Mesendoderm (in vitro differentiated cells): ENCODE results near the gene ERF.

Experiments
- DNase-seq: peaks from one replicate; pipeline ENCODE4 v3.0.0; 2013
- H2AK5ac ChIP-seq: 2 replicates; pipeline ENCODE4 v1.6.1; 2013; ENCODE audit warnings: low read length, inconsistent platforms
- H2BK120ac ChIP-seq: 2 replicates; pipeline ENCODE4 v1.6.1; 2013; ENCODE audit warnings: low read depth, mild to moderate bottlenecking, low read length, moderate library complexity, mixed read lengths
- H2BK15ac ChIP-seq: replicated peaks from 2 replicates; pipeline ENCODE4 v1.6.1; 2013; ENCODE audit warnings: low read depth, mild to moderate bottlenecking, moderate library complexity
- H2BK5ac ChIP-seq: 2 replicates; pipeline ENCODE4 v1.6.1; 2013; ENCODE audit warnings: low read length, inconsistent platforms
- H3K18ac ChIP-seq: 2 replicates; pipeline ENCODE4 v1.6.1; 2013; ENCODE audit warnings: mild to moderate bottlenecking, low read length, mixed read lengths
- H3K23ac ChIP-seq: one replicate; pipeline ENCODE4 v1.6.1; 2013; ENCODE audit warnings: low read length
- H3K27ac ChIP-seq: 2 replicates; pipeline ENCODE4 v1.5.1; 2013; ENCODE audit warnings: low read depth, mild to moderate bottlenecking, inconsistent platforms, low read length, moderate library complexity
- H3K27me3 ChIP-seq: 2 replicates; pipeline ENCODE4 v1.6.1; 2013; ENCODE audit warnings: low read length, control low read depth, mild to moderate bottlenecking, inconsistent platforms; ENCODE audit not compliant: insufficient read depth, poor library complexity
- H3K36me3 ChIP-seq: 2 replicates; pipeline ENCODE4 v1.6.1; 2013; ENCODE audit warnings: low read length, inconsistent platforms; ENCODE audit not compliant: control insufficient read depth, insufficient read depth
- H3K4ac ChIP-seq: one replicate; pipeline ENCODE4 v1.6.1; 2013; ENCODE audit warnings: low read depth, mild to moderate bottlenecking, low read length, moderate library complexity
- H3K4me1 ChIP-seq: 2 replicates; pipeline ENCODE4 v1.6.1; 2013; ENCODE audit warnings: low read depth, low read length, inconsistent platforms; ENCODE audit not compliant: control insufficient read depth
- H3K4me2 ChIP-seq: 2 replicates; pipeline ENCODE4 v1.6.1; 2013; ENCODE audit warnings: low read length
- H3K4me3 ChIP-seq: 2 replicates; pipeline ENCODE4 v1.5.1; 2013; ENCODE audit warnings: mild to moderate bottlenecking, low read length
- H3K56ac ChIP-seq: one replicate; pipeline ENCODE4 v1.6.1; 2013; ENCODE audit warnings: low read length
- H3K79me1 ChIP-seq: 2 replicates; pipeline ENCODE4 v1.6.1; 2013; ENCODE audit warnings: low read length, inconsistent platforms
- H3K79me2 ChIP-seq: 2 replicates; pipeline ENCODE4 v1.6.1; 2013; ENCODE audit warnings: mild to moderate bottlenecking, low read length; ENCODE audit not compliant: control insufficient read depth, insufficient read depth
- H3K9ac ChIP-seq: 2 replicates; pipeline ENCODE4 v1.6.1; 2013; ENCODE audit warnings: low read length, inconsistent platforms
- H4K5ac ChIP-seq: one replicate; pipeline ENCODE4 v1.6.1; 2013; ENCODE audit warnings: low read length
- H4K8ac ChIP-seq: one replicate; pipeline ENCODE4 v1.6.1; 2013; ENCODE audit warnings: low read depth, mild to moderate bottlenecking, control low read depth, low read length, moderate library complexity
- WGBS: extraction: QIAGEN DNeasy Blood & Tissue Kit; methylation state at CpG from one replicate; pipeline ENCODE4 v1.1.7; 2013; ENCODE audit warnings: low lambda C conversion rate, missing lambda C conversion rate; ENCODE audit not compliant: insufficient coverage; ENCODE audit errors: extremely low coverage; 5-methylcytosine and 5-hydroxymethylcytosine counted together

The ERF gene

GRCh38 chr19:42271861-42272534 is 17.1 kb upstream of the ERF start:
- Histone ChIP-seq H3K56ac (no peak overlapping the region), H3K4me1 (peaks cover 2% of the 10 kb centered on the region), H3K36me3 (peaks cover 2% of the 10 kb centered on the region), H4K5ac (no peak overlapping the region), H3K27me3 (no peaks in the 10 kb centered on the region), H3K27ac (no peak overlapping the region), H4K8ac (no peak overlapping the region), H2BK5ac (no peak overlapping the region), H2BK15ac (no peak overlapping the region), H3K9ac (no peak overlapping the region), H2AK5ac (no peak overlapping the region), H3K4ac (no peak overlapping the region), H3K4me3 (no peak overlapping the region), H3K4me2 (no peak overlapping the region), H3K18ac (no peak overlapping the region), H3K79me2 (no peaks in the 10 kb centered on the region), H3K79me1 (peaks cover 7% of the 10 kb centered on the region), H2BK120ac (no peak overlapping the region), H3K23ac (no peak overlapping the region)
- DNase-seq = no peak
- WGBS = no CpG with 5 or more reads among the region's 35 CpGs

- no peak overlapping the region for H3K4me3 ChIP-seq
- H2AK5ac ChIP-seq = no peak overlapping the region
- no peak overlapping the region for H3K27ac ChIP-seq
Measured at GRCh38 chr19:42271045-42271419, 16.1 kb upstream of the ERF start.

GRCh38 chr19:42270346-42271044 is 15.6 kb upstream of the ERF start:
- no peak for DNase-seq
- WGBS = no CpG with 5 or more reads among the region's 18 CpGs

More at GRCh38 chr19:42271045-42271419, 16.1 kb upstream of the ERF start:
- Histone ChIP-seq H3K79me1 (peaks cover 7% of the 10 kb centered on the region), H2BK120ac (no peak overlapping the region), H3K56ac (no peak overlapping the region), H3K4ac (no peak overlapping the region), H4K5ac (no peak overlapping the region), H3K18ac (no peak overlapping the region), H2BK5ac (no peak overlapping the region), H3K36me3 (peaks cover 2% of the 10 kb centered on the region), H3K23ac (no peak overlapping the region), H2BK15ac (no peak overlapping the region), H3K79me2 (no peaks in the 10 kb centered on the region), H3K4me2 (no peak overlapping the region), H3K27me3 (no peaks in the 10 kb centered on the region), H3K4me1 (peaks cover 2% of the 10 kb centered on the region), H4K8ac (no peak overlapping the region), H3K9ac (no peak overlapping the region)
- no peak for DNase-seq
- WGBS = no CpG with 5 or more reads among the region's 3 CpGs

GRCh38 chr19:42269478-42270345 is 14.8 kb upstream of the ERF start:
- WGBS = no CpG with 5 or more reads among the region's 10 CpGs
- no peak for DNase-seq

More at GRCh38 chr19:42270346-42271044, 15.6 kb upstream of the ERF start:
- H3K27me3 ChIP-seq = no peaks in the 10 kb centered on the region
- H3K4ac ChIP-seq = no peak overlapping the region
- no peak overlapping the region for H2AK5ac ChIP-seq
- H3K27ac ChIP-seq = no peak overlapping the region
- peaks cover 2% of the 10 kb centered on the region for H3K36me3 ChIP-seq
- H3K79me2 ChIP-seq = no peaks in the 10 kb centered on the region
- H2BK5ac ChIP-seq = no peak overlapping the region
- peaks cover 7% of the 10 kb centered on the region for H3K79me1 ChIP-seq
- H3K4me1 ChIP-seq = peaks cover 2% of the 10 kb centered on the region
- no peak overlapping the region for H3K23ac ChIP-seq
- H3K9ac ChIP-seq = peak overlapping the region; percentile 36
- no peak overlapping the region for H3K18ac ChIP-seq
- H3K56ac ChIP-seq = peak overlapping the region; percentile 76
- H2BK120ac ChIP-seq = no peak overlapping the region
- no peak overlapping the region for H2BK15ac ChIP-seq
- H4K8ac ChIP-seq = no peak overlapping the region
- no peak overlapping the region for H3K4me2 ChIP-seq
- H4K5ac ChIP-seq = no peak overlapping the region
- H3K4me3 ChIP-seq = no peak overlapping the region

GRCh38 chr19:42268704-42269477 is 14.0 kb upstream of the ERF start, which contains the start of gene CIC:
Gene CIC, plus strand, starts transcription at chr19:42269252. Its CDS starts 2,532 bp downstream, at chr19:42271784.
- Histone ChIP-seq H2AK5ac (no peak within 1 kb of the TSS), H3K4me1 (peaks cover 2% of the 10 kb centered on the region), H3K18ac (peak within 1 kb of the TSS; percentile 75), H3K23ac (no peak within 1 kb of the TSS), H3K4ac (peak within 1 kb of the TSS; percentile 96), H4K5ac (no peak within 1 kb of the TSS), H3K36me3 (no peaks in the 10 kb centered on the region), H4K8ac (no peak within 1 kb of the TSS), H3K27me3 (no peaks in the 10 kb centered on the region), H3K9ac (peak within 1 kb of the TSS; percentile 77), H3K56ac (peak within 1 kb of the TSS; percentile 94), H3K79me2 (no peaks in the 10 kb centered on the region), H3K4me2 (peak within 1 kb of the TSS; percentile 20), H2BK120ac (no peak within 1 kb of the TSS), H2BK5ac (peak within 1 kb of the TSS; percentile 65), H3K4me3 (peak within 1 kb of the TSS; percentile 71), H2BK15ac (no peak within 1 kb of the TSS), H3K27ac (peak within 1 kb of the TSS; percentile 41), H3K79me1 (peaks cover 7% of the 10 kb centered on the region)
- WGBS = no CpG with 5 or more reads among the region's 52 CpGs
- peak; percentile 100 for DNase-seq

More at GRCh38 chr19:42269478-42270345, 14.8 kb upstream of the ERF start:
- Histone ChIP-seq H2BK15ac (no peak overlapping the region), H3K56ac (peak overlapping the region; percentile 76), H3K18ac (peak overlapping the region; percentile 40), H3K9ac (peak overlapping the region; percentile 51), H3K4ac (no peak overlapping the region), H2BK120ac (no peak overlapping the region), H3K79me2 (no peaks in the 10 kb centered on the region), H3K4me3 (peak overlapping the region; percentile 9), H3K79me1 (peaks cover 7% of the 10 kb centered on the region), H3K27ac (no peak overlapping the region), H3K36me3 (peaks cover 1% of the 10 kb centered on the region), H3K27me3 (no peaks in the 10 kb centered on the region), H2AK5ac (no peak overlapping the region), H2BK5ac (no peak overlapping the region), H3K4me2 (peak overlapping the region; percentile 8), H3K23ac (no peak overlapping the region), H4K5ac (no peak overlapping the region), H3K4me1 (peaks cover 2% of the 10 kb centered on the region), H4K8ac (no peak overlapping the region)
